T-helper 1 cell (primary cell): ENCODE data around the gene ADD2.

Experiments
- DNase-seq, 5 donors: peaks; one replicate each; pipeline ENCODE4 v3.0.0-alpha.2; 2012 to 2020

The ADD2 gene

GRCh38 chr2:70697603-70698383, 70.2 kb downstream of the ADD2 start:
- DNase-seq, result no peak

- DNase-seq, result no peak
These were observed 71.9 kb downstream of the ADD2 start for GRCh38 chr2:70696142-70696541.

DNA sequence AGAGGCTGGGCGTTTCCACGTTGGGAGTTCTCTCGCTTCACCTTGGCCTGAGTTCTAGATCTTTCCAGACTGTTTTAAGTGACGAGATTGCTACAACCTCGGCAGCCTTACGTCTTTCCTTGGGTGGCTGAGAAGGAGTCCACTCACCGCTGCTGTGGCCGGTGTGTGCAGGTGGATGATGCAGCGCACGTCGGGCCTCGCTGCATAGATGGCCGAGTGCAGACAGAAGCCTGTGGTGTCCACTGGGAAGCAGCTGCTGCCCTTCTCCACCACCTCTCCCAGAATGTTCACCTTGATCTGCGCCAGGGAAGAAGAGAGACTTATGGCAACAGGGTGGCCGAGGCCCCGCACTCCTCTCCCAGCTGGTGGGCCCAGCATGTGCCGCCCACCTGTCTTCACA, 75.7 kb downstream of the ADD2 start:
- no peak for DNase-seq

DNA sequence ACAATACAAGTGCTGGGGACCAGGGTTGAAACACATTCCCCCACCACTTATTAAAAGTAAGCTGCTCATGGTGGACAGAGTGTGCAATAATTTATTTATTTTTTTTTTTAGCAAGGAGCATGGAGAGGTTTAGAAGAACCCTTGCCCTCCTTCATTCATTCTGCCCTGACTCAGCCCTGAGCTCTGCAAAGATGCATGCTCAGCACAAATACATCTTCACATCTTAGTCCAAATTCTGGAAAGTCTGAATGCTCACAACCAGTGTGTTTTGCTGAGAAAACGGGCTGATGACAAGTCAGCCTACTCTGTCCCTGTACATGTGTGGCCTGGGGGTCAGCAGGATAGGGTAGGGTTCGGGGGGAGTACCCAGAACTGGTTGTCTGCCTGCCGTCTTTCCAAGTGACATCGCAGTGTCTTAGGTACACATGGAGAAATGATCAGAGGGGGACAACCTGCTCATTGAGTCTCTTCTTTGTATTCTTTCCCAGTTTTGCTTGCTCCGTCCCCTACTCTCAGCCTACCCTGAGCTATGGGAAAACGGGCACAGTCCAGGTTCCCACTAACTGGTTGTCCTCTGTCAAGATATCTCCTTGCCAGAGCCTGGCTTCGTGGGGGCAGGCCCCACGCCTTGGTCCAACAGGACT, 76.4 kb downstream of the ADD2 start:
- no peak for DNase-seq

- DNase-seq, result no peak
These were observed 77.2 kb downstream of the ADD2 start for GRCh38 chr2:70690846-70691245.

DNA sequence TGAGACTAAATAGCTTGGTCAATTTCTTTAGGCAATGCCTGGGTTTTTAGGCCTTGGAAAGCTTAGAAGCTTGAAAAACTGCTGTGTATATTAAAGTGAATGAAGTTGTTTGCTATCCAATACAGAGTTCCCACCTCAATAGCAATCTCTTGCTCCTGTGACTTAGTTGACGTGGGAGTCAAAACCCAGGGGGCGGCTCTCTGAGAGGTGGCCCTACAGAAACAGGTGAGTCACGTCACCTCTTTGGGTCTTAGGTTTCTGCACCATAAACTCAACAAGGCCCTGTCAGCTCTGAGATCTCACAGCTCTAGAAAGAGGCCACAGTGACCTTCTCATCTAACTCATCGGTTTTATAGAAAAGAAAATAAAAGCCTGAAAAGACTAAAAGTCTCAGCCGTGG, 79.6 kb downstream of the ADD2 start:
- DNase-seq, result no peak

GRCh38 chr2:70687461-70687795, 80.6 kb downstream of the ADD2 start:
- no peak for DNase-seq

- peak in 1 of 5 donors; percentile 40 for DNase-seq
These were observed 81.2 kb downstream of the ADD2 start for GRCh38 chr2:70686577-70687460.

GRCh38 chr2:70685771-70686171, 82.2 kb downstream of the ADD2 start:
- no peak for DNase-seq

- no peak for DNase-seq
These were observed 83.0 kb downstream of the ADD2 start for GRCh38 chr2:70684846-70685622.

GRCh38 chr2:70683455-70683854, 84.5 kb downstream of the ADD2 start:
- no peak for DNase-seq

DNA sequence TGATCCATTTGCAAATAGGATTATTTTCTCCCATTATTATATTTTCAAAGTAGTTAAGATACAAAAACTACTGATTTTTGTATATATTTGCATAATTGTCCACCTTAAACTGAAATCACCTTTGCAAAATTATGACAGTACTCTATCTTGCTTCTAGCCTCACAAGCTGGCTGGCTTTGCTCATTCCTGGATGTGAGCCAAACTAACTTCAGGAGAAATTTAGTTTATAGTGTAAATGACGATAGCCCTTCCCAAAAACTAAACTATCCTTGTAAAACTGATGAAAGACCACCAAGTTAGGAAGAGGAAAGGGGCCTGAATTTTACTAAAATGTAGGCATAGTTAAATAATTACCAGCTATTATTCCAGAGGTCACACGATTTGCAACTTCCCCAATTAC, 87.3 kb downstream of the ADD2 start:
- no peak for DNase-seq

GRCh38 chr2:70679259-70679658, 88.7 kb downstream of the ADD2 start:
- no peak for DNase-seq

- no peak for DNase-seq
These were observed 89.3 kb downstream of the ADD2 start for GRCh38 chr2:70678576-70679143.

- no peak for DNase-seq
These were observed 91.5 kb downstream of the ADD2 start for GRCh38 chr2:70676301-70677035.

- no peak for DNase-seq
These were observed 92.1 kb downstream of the ADD2 start for GRCh38 chr2:70675862-70676261.

DNA sequence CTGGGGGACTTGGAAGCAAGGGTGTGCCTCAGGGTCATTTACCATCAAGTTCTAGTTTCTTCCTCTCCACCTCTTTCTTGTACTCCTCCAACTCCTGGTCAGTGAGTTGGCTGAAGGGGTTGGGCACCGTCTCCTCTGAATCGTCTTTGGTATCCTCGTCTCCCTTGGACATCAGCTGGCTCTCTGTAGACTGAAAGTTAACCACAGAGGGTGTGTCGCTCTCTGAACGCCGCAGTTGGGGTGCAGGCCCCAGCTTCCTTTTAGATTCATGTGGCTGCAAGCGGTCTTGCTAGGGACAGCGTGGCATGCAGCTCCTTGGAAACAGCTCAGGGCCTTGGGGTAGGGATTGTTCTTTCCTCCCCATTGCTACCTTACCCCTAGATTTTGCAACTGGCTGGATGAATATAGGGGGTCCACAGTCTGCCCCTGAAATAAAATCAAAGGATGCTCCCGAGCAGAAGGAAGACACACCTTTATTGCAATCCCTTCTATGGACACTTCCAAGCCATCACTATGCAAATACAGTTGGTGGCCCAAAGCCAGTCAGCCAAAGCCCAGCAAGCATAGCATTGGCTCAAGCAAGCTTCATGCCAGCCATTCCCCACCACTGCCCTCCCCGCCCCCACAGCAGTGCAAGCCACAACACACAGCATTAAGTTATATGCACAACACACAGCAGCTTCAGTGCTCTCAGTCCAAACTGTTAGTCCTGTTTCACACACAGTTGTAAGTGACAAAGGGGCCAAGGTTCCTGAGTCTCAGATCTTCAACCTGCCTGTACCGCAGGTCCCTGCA, 93.2 kb downstream of the ADD2 start:
- no peak for DNase-seq

DNA sequence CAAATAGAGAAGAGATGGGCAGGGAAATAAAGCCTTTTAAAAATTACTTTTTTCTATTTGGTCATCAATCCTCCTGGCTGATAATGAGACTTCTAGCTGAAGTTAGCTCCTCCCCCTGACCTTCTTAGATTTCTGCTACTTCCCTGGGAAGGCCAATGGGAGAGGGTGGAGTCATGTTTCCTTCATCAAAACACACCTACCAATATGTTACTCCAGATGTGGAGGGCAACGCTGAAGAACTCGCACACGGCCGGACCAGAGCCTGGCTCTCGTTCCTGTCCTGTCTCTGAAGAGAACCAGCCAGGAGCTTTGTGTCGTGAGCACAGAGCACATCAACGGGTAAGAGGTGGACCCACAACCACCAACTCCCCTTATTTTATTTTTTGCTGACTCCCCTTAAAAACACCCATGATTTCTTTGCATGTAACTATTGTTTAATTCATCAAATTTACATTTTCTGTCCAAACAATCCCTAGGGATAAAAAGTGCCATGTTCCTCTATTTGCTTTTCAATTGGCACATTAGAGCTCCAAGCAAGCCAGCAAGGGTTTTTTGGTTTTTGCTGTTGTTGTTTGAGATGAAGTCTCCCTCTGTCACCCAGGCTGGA, 94.9 kb downstream of the ADD2 start:
- DNase-seq, result no peak

GRCh38 chr2:70671092-70671675, 96.8 kb downstream of the ADD2 start:
- DNase-seq, result no peak

DNA sequence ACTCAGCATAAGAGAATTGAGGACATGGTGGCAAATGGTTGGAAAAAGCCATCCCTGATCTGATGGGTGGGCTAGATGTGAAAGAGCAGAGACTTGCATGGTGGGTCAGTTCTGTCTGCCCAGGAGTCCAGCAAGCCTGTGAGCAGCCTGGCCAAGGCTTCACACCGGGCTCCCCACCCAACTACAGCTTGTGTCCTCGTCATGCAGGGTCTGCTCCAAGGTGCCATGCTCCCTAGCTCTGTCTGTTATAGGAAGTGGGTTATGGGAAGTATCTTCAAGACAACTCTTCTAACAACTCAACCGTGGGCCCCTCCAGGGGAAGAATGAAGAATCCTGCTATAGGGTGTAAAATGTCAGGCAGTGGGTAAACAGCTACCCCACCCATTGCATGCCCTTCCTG, 97.4 kb downstream of the ADD2 start:
- DNase-seq, result no peak
